Kidney (tissue), 14 donors: ENCODE measurements around the gene KLHL21. TPM values are rescaled to one million over a fixed set of nuclear protein-coding genes. Genes with fewer than 3 reads are reported as not detected.

ENCODE experiments used
- DNase-seq, 5 donors: peaks; one replicate each; pipeline ENCODE4 v3.0.0-alpha.2; 2013 to 2020
- FAIRE-seq: peaks from 2 replicates; lab custom pipeline; 2012; peaks lifted over from hg19 to GRCh38; lab: Jason Lieb, UNC
- H3K27ac ChIP-seq, 2 donors: one replicate each; pipeline ENCODE4 v1.7.0; 2013; ENCODE audit warnings: low read depth in 2 of 2, low read length in 2 of 2, inconsistent platforms in 1 of 2
- H3K27me3 ChIP-seq: one replicate; pipeline ENCODE4 v1.7.1; 2013; ENCODE audit warnings: low read length, inconsistent platforms; ENCODE audit not compliant: control insufficient read depth, insufficient read depth
- H3K36me3 ChIP-seq, 3 donors: one replicate each; pipeline versions ENCODE4 v1.7.0 to v1.7.1; 2013; ENCODE audit warnings: low read length in 3 of 3, control low read depth in 1 of 3, inconsistent platforms in 1 of 3; ENCODE audit not compliant: insufficient read depth in 3 of 3, control insufficient read depth in 2 of 3
- H3K4me1 ChIP-seq, 3 donors: one replicate each; pipeline versions ENCODE4 v1.7.0 to v1.7.1; 2013; ENCODE audit warnings: low read length in 3 of 3, inconsistent platforms in 1 of 3, low read depth in 1 of 3; ENCODE audit not compliant: control insufficient read depth in 2 of 3, insufficient read depth in 2 of 3
- H3K4me3 ChIP-seq, 3 donors: one replicate each; pipeline versions ENCODE4 v1.7.0 to v1.8.1; 2013; ENCODE audit warnings: low read length in 3 of 3, control low read depth in 1 of 3, inconsistent platforms in 1 of 3
- H3K9ac ChIP-seq, 3 donors: one replicate each; pipeline versions ENCODE4 v1.7.0 to v1.7.1; 2013; ENCODE audit warnings: low read length in 3 of 3, control low read depth in 1 of 3, inconsistent platforms in 1 of 3
- H3K9me3 ChIP-seq, 3 donors: one replicate each; pipeline versions ENCODE4 v1.7.0 to v1.7.1; 2013; ENCODE audit warnings: low read length in 3 of 3, control low read depth in 1 of 3, inconsistent platforms in 1 of 3; ENCODE audit not compliant: control insufficient read depth in 2 of 3, insufficient read depth in 1 of 3
- intact Hi-C: fragments of 100-400 bp; cut with DNase I; formaldehyde crosslinking; loops from one replicate; pipeline ENCODE4 v1.11.1; 2022
- polyA plus RNA-seq: library from polyadenylated mRNA; stranded (reverse); fragments of 350-450 nt; fragmentation: Illumina TruSeq; extraction: RNeasy Lipid Tissue Mini Kit (QIAGEN cat#74804); gene quantifications from one replicate; pipeline ENCODE4 v1.2.3, GENCODE V29; 2014; ENCODE audit warnings: low read depth, low replicate concordance; ENCODE audit not compliant: insufficient read depth
- total RNA-seq: library from RNA; stranded (reverse); fragmentation: NEBNext Ultra II Directional; extraction: Animal tissue kit (Norgen Biotek cat#: 25700); gene quantifications from one replicate; pipeline ENCODE4 v1.2.1, GENCODE V29; 2021
- TF ChIP-seq, protein P1 (sequence below): IDR thresholded peaks from 3 replicates; pipeline ENCODE4 v1.5.1; 2012; ENCODE audit warnings: mild to moderate bottlenecking, moderate library complexity, borderline replicate concordance; ENCODE audit not compliant: insufficient read depth; ENCODE audit errors: extremely low read depth
- donor health status: control.
- donor health status: control.
- donor health status: control.
- donor health status: control.
- donor health status: control.
- donor health status: DM: yes; HTN: yes; CAD: no.
- donor health status: Normal renal cell carcinoma (clear cell type).

The KLHL21 gene
- total and polyA plus RNA-seq, 2 donors from 2014 or later, result 13.9 to 25.0 TPM

GRCh38 chr1:6588893-6589520 is 13.7 kb downstream of the KLHL21 start:
- DNase-seq, result peak in 3 of 5 donors; percentile 24 to 54 (median 42)
- Histone ChIP-seq H3K9me3 (no peaks in the 10 kb centered on the region), H3K4me1 (peaks cover 0 to 5% (median 3%) of the 10 kb centered on the region in 3 donors), H3K4me3 (no peak overlapping the region), H3K36me3 (peaks cover 2 to 38% (median 32%) of the 10 kb centered on the region in 3 donors), H3K27me3 (no peaks in the 10 kb centered on the region), H3K27ac (no peak overlapping the region), H3K9ac (peak overlapping the region in 1 of 3 donors; percentile 7)
- TF ChIP-seq, protein P1, sequence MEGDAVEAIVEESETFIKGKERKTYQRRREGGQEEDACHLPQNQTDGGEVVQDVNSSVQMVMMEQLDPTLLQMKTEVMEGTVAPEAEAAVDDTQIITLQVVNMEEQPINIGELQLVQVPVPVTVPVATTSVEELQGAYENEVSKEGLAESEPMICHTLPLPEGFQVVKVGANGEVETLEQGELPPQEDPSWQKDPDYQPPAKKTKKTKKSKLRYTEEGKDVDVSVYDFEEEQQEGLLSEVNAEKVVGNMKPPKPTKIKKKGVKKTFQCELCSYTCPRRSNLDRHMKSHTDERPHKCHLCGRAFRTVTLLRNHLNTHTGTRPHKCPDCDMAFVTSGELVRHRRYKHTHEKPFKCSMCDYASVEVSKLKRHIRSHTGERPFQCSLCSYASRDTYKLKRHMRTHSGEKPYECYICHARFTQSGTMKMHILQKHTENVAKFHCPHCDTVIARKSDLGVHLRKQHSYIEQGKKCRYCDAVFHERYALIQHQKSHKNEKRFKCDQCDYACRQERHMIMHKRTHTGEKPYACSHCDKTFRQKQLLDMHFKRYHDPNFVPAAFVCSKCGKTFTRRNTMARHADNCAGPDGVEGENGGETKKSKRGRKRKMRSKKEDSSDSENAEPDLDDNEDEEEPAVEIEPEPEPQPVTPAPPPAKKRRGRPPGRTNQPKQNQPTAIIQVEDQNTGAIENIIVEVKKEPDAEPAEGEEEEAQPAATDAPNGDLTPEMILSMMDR, result no peak
- intact Hi-C loops, result no loop called here
- FAIRE-seq, result no peak

DNA sequence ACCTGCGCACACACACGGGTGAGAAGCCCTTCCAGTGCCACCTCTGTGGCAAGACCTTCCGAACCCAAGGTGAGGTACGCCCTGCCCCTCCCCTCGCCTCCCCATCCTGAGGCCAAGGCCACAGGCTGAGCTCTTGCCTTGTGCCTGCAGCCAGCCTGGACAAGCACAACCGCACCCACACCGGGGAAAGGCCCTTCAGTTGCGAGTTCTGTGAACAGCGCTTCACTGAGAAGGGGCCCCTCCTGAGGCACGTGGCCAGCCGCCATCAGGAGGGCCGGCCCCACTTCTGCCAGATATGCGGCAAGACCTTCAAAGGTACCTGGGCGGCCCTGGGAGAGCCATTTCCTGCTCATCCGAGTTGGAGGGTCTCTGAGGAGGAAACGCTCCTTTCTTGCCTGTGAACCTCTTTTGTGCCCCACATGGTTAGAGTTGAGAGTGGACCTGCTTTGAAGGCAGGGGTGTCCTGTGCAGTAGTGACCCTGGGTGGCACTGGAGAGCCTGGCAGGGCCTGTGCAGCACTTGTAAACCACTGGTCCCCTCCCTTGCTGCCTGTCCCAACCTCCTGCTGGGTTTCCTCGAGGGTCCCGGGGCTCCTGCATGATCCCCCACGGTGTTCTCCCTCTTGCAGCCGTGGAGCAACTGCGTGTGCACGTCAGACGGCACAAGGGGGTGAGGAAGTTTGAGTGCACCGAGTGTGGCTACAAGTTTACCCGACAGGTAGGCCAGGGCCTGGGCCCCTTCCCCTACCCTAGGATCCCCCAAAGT is 14.4 kb downstream of the KLHL21 start:
- FAIRE-seq (no peak), DNase-seq (no peak)
- TF ChIP-seq, protein P1, result no peak
- Histone ChIP-seq H3K4me3 (no peak overlapping the region), H3K9me3 (no peaks in the 10 kb centered on the region), H3K4me1 (peaks cover 0 to 5% (median 3%) of the 10 kb centered on the region in 3 donors), H3K27ac (no peak overlapping the region), H3K36me3 (peaks cover 2 to 31% (median 25%) of the 10 kb centered on the region in 3 donors), H3K27me3 (no peaks in the 10 kb centered on the region), H3K9ac (no peak overlapping the region)
- intact Hi-C loops, result no loop called here

GRCh38 chr1:6587261-6588005 is 15.2 kb downstream of the KLHL21 start:
- FAIRE-seq, result no peak
- no peak overlapping the region for H3K27ac ChIP-seq
- H3K9ac ChIP-seq, result no peak overlapping the region
- H3K4me1 ChIP-seq, result peaks cover 0 to 7% (median 3%) of the 10 kb centered on the region in 3 donors
- no peaks in the 10 kb centered on the region for H3K27me3 ChIP-seq
- H3K36me3 ChIP-seq, result peaks cover 2 to 23% (median 22%) of the 10 kb centered on the region in 3 donors
- intact Hi-C loops, result no loop called here
- H3K4me3 ChIP-seq, result no peak overlapping the region
- no peaks in the 10 kb centered on the region for H3K9me3 ChIP-seq
- DNase-seq, result no peak
- TF ChIP-seq, protein P1, result no peak
